ENCODE data around the gene TRIM68. TPM values are rescaled to one million over a fixed set of nuclear protein-coding genes. Genes with fewer than 3 reads are reported as not detected.

Gene TRIM68, protein sequence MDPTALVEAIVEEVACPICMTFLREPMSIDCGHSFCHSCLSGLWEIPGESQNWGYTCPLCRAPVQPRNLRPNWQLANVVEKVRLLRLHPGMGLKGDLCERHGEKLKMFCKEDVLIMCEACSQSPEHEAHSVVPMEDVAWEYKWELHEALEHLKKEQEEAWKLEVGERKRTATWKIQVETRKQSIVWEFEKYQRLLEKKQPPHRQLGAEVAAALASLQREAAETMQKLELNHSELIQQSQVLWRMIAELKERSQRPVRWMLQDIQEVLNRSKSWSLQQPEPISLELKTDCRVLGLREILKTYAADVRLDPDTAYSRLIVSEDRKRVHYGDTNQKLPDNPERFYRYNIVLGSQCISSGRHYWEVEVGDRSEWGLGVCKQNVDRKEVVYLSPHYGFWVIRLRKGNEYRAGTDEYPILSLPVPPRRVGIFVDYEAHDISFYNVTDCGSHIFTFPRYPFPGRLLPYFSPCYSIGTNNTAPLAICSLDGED
- total RNA-seq: 1 to 10 TPM; 7.5 to 9.6 TPM

DNA sequence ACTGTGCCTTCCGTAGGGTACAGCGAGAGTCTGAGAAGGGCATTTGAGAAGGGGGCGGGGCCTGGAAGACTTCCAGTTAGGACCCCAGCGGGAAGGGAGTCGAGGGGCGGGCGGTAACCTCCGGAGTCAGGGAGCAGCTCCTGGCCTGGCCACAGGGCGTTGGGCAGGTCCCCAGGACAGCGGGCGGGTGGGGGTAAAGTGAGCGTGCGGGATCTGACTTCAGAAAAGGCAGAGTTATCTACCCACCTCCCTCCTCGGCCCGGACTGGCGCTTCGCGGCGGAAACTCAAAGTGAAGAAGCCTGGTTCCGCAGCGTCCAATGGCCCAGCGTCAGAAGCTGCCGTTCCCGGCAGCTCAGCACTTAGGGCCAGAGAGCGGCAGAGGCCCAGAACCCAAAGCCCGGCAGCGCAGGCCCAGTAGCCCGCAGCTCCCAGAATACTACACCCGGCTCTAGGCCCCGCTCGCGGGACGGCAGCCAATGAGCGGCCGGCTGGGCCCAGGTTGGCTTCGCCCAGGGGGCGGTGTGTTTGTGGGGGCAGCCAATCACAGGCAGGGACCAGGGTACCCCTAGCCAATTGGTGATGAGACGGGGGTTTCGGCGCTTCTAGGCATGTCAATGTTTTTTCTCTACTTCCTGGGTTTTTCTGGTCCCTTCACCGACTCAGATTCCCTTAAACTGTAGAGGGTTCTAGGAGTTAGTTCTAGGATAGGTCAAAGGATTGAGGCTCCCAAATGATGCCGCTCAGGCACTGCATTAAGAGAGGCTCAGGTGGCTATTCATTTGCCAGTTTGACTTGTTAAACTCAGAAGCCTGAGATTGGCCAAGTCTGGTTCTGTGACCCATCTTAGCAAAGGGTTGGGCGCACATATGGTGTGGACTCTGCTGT is at the start of gene TRIM68:
Gene TRIM68 (minus strand): TSS at position 451 of the 886 bp plus-strand sequence. CDS start 2,727 bp downstream, outside the sequence.
- Histone ChIP-seq H3K4me1 (peaks cover 0 to 18% of the 10 kb centered on the region in 2 donors), H3K27me3 (no peaks in the 10 kb centered on the region), H3K4me3 (peak within 1 kb of the TSS; percentile 57 to 70), H3K36me3 (peaks cover 11% of the 10 kb centered on the region), H3K9me3 (no peaks in the 10 kb centered on the region), H3K27ac (peak within 1 kb of the TSS; percentile 85 to 93)
- TF ChIP-seq, protein P1, sequence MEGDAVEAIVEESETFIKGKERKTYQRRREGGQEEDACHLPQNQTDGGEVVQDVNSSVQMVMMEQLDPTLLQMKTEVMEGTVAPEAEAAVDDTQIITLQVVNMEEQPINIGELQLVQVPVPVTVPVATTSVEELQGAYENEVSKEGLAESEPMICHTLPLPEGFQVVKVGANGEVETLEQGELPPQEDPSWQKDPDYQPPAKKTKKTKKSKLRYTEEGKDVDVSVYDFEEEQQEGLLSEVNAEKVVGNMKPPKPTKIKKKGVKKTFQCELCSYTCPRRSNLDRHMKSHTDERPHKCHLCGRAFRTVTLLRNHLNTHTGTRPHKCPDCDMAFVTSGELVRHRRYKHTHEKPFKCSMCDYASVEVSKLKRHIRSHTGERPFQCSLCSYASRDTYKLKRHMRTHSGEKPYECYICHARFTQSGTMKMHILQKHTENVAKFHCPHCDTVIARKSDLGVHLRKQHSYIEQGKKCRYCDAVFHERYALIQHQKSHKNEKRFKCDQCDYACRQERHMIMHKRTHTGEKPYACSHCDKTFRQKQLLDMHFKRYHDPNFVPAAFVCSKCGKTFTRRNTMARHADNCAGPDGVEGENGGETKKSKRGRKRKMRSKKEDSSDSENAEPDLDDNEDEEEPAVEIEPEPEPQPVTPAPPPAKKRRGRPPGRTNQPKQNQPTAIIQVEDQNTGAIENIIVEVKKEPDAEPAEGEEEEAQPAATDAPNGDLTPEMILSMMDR (IDR thresholded peaks at IDR 0.05): no peak
- peak; percentile 98 for DNase-seq (ENCODE audit: low spot score)

- no peaks in the 10 kb centered on the region for H3K9me3 ChIP-seq
- H3K27me3 ChIP-seq: no peaks in the 10 kb centered on the region
- no peak overlapping the region for H3K4me3 ChIP-seq
- TF ChIP-seq, protein P1 (IDR thresholded peaks at IDR 0.05): no peak
- no peaks in the 10 kb centered on the region for H3K36me3 ChIP-seq
- H3K27ac ChIP-seq: no peak overlapping the region
- no peak for DNase-seq (ENCODE audit: low spot score)
- H3K4me1 ChIP-seq: no peaks in the 10 kb centered on the region
These were observed 46.8 kb upstream of the TRIM68 start for GRCh38 chr11:4654635-4655369.

DNA sequence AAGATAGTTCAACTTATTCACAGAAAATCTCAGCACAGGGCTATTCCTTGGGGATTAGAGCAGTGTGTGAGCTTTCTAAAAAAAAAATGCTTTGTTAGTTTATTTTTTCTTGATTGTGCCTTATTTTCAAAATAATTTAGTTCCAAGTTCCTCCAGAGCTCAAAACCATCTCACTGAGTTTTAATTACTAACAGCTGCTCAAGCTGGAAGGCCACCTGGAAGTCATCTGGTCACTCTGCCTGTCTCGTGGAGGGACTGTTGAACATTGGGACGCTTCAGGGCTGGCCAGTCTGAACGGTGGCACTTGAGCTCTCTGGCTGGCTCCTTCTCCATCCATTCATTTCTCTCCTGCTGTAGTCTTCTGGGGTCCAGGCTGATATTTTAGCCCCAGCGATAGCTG is 39.7 kb upstream of the TRIM68 start:
- H3K4me3 ChIP-seq: no peak overlapping the region
- no peaks in the 10 kb centered on the region for H3K9me3 ChIP-seq
- H3K36me3 ChIP-seq: no peaks in the 10 kb centered on the region
- no peaks in the 10 kb centered on the region for H3K27me3 ChIP-seq
- TF ChIP-seq, protein P1 (IDR thresholded peaks at IDR 0.05): no peak
- peaks cover 0 to 44% of the 10 kb centered on the region in 2 donors for H3K4me1 ChIP-seq
- peak overlapping the region in 1 of 2 donors; percentile 83 for H3K27ac ChIP-seq
- no peak for DNase-seq (ENCODE audit: low spot score)

DNA sequence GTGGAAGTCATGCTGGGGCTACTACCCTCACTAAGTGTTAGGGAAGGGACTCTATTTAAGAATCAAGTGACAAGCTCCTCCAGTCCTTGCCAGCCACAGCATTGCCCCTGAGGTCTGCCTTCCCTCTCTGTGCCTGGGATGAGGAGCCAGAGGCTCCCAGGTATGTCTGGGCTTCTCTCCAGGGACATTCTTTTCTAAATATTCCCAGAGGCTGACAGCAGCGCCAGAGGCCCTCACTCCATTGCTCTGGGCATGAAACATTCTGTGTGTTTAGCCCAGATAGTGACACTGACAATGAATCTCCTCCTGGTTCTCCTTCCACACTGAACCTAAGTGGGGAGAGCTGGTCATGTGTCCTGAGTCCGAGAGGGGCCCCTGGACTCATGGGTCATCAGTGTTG is 37.9 kb upstream of the TRIM68 start:
- Histone ChIP-seq H3K27ac (peak overlapping the region; percentile 31 to 83), H3K36me3 (no peaks in the 10 kb centered on the region), H3K9me3 (no peaks in the 10 kb centered on the region), H3K4me1 (peaks cover 0 to 51% of the 10 kb centered on the region in 2 donors), H3K4me3 (no peak overlapping the region), H3K27me3 (no peaks in the 10 kb centered on the region)
- no peak for DNase-seq (ENCODE audit: low spot score)
- TF ChIP-seq, protein P1 (IDR thresholded peaks at IDR 0.05): no peak

DNA sequence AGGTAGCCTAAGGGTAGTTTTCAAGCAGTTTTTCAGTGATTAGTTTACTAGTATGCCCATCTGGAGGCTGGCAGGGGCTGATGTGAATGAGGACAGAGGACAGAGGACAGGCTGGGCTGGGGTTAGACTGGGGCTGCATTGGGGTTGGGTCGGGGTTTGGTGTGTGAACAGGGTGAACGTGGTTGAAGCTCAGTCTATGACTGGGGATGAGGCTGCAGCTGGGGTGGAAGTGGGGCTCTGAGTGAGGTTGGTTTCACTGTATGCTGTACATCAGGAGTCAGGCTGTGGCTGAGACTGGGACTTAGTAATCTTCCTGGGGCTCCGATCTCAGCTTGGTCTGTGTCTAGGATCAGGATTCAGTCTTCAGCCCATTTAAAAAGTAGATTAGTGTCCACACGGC is 36.2 kb upstream of the TRIM68 start:
- Histone ChIP-seq H3K36me3 (no peaks in the 10 kb centered on the region), H3K4me3 (peak overlapping the region in 1 of 2 donors; percentile 28), H3K27me3 (no peaks in the 10 kb centered on the region), H3K9me3 (no peaks in the 10 kb centered on the region), H3K27ac (peak overlapping the region in 1 of 2 donors; percentile 21), H3K4me1 (peaks cover 0 to 51% of the 10 kb centered on the region in 2 donors)
- no peak for DNase-seq (ENCODE audit: low spot score)
- TF ChIP-seq, protein P1 (IDR thresholded peaks at IDR 0.05): no peak

Data from right atrium auricular region (tissue), 2 donors.